8988T (cell line): ENCODE data around the gene MAIP1.
"Not testable (repeated sequence)": the region's sequence is repeated elsewhere in the genome, so short reads cannot be mapped to it uniquely, and the experiment has no call there.

Experiments
- DNase-seq: peaks from one replicate; pipeline ENCODE4 v3.0.0; 2011

Gene MAIP1, protein sequence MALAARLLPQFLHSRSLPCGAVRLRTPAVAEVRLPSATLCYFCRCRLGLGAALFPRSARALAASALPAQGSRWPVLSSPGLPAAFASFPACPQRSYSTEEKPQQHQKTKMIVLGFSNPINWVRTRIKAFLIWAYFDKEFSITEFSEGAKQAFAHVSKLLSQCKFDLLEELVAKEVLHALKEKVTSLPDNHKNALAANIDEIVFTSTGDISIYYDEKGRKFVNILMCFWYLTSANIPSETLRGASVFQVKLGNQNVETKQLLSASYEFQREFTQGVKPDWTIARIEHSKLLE

DNA sequence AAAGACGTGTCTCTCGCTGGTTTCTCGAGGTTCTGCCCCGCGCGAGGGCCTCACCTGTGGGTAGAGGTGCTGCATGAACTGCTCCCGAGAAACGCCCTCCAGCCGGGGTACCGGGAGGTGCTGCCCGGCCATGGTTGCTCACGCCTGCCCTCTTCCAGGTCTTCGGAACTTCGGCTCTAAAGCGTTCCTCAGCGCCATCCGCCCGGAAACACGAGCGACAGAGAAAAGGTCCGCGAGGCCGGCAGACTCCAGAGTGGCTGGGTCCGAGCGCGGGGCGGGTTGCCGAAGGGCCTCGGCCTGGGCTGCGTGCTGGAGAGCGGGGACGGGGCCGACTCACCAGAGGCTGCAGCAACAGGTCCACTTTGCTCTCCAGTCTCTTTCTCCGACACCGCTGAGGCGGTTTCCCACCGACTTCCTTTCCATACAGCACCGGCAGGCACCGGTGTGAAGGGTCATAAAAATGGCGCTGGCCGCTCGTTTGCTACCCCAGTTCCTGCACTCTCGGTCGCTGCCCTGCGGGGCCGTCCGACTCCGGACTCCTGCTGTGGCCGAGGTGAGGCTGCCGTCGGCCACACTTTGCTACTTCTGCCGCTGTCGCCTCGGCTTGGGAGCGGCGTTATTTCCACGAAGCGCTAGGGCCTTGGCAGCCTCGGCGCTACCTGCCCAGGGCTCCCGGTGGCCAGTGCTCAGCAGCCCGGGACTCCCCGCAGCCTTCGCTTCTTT is at the start of gene MAIP1, which contains the start of gene TYW5:
TSS of gene MAIP1 (plus strand) at position 244 of the 723 bp plus-strand sequence. CDS start at position 461, 217 bp downstream.
TSS of gene TYW5 (minus strand) at position 153 of the 723 bp plus-strand sequence. CDS start at position 132, 21 bp downstream.
- peak; percentile 79 for DNase-seq

DNA sequence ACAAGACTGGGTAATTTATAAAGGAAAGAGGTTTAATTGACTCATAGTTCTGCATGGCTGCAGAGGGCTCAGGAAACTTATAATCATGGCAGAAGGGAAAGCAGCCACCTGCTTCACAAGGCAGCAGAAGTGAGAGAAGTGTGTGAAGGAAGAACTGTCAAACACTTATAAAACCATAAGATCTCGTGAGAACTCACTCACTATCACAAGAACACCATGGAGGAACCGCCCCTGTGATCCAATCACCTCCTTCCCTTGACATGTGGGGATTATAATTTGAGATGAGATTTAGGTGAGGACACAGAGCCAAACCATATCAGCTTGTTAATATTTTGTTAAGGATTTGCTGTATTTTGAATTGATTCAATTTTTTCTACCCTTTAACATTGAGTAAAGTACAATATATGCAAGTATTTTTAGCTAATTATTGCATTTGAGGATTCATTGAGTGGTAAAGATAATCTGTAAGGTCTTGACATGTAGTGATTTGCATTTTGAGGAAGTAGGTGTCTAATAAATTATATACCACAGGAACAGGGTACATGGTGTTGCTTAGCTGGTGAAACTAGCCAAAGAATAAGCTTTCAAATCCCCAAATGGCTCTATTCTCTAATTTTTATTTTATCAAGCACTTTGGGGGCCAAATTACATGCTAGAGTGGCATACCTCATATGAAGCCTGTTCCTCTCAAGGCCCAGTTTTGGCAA is 48.2 kb upstream of the MAIP1 start:
- DNase-seq = no peak

DNA sequence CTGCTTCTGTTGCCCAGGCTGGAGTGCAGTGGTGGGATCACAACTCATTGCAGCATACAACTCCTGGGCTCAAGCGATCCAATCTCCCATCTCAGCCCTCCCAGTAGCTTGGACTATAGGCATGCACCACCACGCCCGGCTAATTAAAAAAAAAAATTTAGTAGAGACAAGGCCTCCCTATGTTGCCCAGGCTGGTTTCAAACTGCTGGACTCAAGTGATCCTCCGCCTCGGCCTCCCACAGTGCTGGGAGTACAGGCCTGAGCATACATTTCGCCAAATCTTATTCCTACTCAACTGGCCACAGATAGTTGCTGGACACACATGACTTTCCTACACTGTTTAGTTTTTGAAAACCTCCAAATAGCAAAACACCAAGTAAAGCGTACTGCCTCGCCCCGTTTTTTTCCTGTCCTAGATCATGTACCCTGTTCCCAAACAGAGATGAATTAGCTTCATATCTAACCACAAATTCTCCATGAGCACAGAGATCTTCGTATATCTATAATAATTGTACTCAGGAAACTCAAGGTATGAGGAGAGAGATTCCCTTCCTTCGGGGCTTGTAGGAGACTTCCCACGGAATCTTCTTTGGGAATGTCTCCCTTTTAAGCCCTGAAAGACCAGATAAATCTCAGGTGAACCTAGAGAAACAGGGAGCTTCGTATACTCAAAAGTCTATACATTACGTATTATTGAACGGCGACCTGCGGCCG is 44.9 kb upstream of the MAIP1 start:
- no peak for DNase-seq

DNA sequence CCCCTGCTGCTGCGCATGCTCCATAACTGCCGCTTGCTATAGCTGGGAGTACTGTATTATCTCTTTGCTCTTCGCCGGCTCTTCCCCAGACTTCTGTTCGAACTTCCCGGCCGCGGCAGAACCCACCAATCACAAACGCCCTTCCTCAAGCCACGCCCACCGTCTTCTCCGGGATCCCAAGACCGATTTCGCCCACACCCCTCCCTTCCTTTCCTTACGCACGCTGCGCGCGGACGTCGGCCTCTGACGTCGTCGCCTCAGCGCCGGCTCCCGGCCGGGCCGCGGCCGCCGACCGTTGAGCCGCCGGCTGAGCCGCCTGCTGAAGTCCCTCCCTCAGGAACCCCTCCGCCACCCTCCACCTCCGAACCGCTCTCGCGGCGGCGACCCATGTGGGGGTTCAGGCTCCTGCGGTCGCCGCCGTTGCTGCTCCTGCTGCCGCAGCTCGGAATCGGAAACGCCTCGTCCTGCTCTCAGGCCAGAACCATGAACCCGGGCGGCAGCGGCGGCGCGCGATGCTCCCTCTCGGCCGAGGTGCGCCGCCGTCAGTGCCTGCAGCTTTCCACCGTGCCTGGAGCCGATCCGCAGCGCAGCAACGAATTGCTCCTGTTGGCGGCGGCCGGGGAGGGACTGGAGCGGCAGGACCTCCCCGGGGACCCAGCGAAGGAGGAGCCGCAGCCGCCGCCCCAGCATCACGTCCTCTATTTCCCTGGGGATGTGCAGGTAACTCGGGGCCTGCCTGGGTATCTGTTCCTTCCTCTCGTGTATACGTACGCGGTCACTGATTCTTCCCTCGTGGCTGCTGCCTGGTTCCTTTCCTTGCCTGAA is 44.1 kb upstream of the MAIP1 start, which contains the start of gene C2orf69:
TSS of gene C2orf69 (plus strand) at position 242 of the 825 bp plus-strand sequence. CDS start at position 388, 146 bp downstream.
- peak; percentile 45 for DNase-seq

DNA sequence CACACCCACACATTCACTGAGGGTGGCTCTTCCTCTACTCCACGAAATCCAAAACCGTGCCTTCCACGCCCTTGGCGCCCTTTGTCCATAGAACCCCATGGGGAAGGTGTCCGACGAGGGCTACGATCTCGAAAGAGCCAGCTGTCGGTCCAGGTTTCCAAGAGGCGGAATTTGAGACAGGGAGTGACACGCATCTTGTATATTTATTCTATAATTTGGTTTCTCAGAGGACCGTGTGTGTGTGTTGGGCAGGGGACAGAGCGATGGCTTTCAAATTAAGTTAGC is 43.6 kb upstream of the MAIP1 start:
- DNase-seq = no peak

DNA sequence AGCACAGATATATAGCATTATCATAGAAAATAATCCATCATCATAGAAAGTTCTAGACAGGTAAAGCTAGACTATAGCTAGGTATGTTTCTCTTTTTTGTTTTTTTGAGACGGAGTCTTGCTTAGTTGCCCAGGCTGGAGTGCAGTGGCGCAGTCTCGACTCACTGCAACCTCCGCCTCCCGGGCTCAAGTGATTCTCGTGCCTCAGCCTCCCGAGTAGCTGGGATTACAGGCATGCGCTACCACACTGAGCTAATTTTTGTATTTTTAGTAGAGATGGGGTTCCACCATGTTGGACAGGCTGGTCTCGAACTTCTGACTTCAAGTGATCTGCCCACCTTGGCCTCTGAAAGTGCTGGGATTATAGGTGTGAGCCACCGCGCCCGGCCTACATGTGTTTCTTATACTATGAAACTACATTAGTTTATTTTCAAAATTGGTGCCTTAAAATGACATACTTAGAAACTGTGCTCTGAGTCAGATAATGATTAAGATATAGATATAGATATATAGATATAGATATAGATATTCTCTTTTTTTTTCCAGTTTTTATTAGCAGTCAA is 42.7 kb upstream of the MAIP1 start:
- not testable (repeated sequence) for DNase-seq

DNA sequence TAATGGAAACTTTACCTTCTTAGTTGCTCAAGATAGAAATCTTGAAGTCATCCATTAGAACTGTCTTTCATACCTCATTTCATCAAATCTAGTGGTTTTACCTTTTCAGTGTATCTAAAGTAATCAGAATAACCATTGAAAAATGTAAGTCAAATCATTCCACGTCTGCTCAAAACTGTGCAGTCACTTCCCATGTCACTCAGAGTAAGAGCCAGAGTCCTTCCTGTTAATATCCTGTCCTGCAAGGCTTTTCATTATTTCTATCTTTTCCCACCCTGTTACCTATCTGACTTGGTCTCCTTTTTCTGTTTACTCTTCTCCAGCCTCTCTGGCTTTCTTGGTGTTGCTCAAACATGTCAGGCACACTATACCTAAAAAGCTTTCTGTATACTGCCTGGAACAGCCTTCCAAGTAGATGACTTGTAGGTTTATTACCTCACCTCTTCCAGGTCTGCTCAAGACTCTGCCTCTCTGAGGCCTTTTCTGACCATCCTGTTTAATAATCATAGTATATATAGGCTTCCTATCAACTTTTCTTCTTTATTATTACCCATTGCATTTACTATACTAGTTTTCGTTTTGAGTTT is 40.9 kb upstream of the MAIP1 start:
- no peak for DNase-seq

DNA sequence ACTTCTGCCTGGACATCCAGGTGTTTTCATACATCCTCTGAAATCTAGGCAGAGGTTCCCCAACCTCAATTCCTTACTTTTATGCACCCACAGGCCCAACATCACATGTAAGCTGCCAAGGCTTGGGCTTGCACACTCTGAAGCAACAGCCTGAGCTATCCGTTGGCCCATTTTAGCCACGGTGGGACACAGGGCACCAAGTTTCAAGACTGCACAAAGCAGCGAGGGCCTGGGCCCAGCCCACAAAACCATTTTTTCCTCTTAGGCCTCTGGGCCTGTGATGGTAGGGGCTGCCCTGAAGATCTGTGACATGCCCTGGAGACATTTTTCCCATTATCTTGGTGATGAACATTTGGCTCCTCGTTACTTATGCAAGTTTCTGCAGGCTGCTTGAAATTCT is 38.4 kb upstream of the MAIP1 start:
- DNase-seq = no peak

DNA sequence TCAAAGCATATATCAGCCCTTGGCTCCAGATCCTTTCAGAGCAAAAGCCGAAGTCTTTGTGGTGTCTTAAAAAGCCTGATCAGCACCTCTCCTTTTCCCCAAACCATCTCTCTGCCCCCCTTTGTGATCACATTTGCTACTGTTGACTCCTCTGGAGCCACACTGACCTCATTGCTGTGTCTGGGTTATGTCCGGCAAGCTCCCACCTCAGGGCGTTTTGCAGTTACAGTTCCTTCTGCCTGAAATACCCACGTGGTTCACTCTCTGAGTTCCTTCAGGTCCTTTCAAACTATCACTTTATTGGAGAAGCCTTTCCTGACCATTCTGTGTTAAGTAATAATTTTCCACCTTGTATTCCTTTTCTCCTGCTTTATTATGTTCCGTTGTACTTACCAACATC is 32.5 kb upstream of the MAIP1 start:
- no peak for DNase-seq

DNA sequence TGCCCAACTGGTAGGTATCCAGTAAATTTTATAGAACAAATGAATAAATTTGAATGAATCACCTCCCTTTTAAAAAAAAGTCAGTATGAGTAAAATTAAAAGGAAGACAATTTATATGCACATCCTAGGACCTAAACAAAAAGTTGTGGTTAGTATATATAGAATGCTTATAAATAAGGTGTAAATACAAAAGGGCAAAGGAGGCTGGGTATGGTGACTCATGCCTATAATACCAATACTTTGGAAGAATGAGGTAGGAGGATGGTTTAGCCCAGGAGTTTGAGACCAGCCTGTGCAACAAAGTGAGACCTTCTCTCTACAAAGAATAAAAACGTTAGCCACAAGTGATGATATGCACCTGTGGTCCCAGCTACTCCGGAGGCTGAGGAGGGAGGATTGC is 31.5 kb upstream of the MAIP1 start:
- no peak for DNase-seq

DNA sequence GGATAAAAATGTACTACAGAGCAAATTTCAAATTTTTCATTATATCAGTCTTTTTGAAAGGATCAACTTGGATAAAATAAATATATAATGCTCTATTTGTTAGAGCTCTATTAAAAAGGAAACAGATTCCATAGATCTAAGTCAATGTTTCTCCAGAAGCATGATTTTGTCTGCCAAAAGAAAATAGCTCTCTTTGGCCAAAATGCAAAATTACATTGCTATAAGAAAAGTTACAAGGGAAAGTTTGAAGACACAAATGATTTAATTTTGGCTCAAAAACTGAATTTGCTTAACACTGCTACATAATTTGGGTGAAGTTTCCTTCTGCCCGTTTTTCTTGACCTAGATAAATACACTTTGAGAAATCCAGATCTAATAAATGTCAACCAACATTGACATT is 28.6 kb upstream of the MAIP1 start:
- DNase-seq = no peak

DNA sequence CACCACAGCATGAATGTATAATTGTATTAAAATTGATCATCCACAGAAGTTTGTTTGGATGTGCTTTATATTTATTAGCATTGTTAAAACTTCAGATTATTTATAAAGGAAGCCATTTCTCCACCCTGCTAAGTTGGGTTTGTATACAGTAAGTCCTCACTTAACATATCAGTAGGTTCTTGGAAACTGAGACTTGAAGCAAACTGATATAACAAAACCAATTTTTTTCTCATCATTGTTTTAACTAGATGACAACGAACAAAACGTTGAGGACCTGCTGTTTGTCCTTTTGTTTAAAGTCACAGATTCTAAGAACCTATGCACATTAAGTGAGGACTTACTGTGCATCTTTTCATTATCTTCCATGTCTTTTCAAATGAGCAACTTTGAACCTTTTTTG is 27.2 kb upstream of the MAIP1 start:
- DNase-seq = no peak

DNA sequence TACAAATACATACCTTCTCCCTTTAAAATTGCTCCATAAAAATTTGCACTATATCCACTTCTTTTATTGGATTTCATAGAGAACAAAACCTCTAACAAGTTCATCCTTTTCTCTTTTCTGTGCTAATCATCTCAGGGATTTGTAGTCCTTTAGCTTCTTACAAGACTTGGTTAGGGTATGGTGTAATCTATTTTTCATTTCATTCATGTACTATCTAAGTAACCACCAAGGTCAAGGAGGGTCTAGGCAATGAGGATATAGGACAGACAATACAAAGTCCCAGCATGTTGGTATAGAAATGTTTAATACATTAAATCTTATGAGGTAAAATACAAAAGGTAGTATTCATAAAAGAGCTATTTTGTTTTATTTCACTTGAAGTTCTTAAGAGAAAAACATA is 26.8 kb upstream of the MAIP1 start:
- DNase-seq = no peak

DNA sequence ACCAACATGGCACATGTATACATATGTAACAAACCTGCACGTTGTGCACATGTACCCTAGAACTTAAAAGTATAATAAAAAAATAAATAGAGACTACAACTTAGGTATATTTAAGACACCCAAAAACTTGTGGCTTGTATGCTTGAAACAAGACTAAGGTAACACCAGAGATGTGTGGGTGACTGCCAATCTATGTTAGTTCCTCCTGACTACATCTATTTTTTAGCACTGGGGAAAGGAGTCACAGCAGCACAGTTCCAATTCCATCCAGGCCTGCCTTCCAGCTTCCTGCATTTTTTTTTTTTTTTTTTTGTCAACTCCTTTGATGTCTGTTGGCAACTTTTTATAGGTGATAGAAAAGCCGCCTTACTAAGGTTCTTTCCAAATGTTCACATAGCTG is 26.1 kb upstream of the MAIP1 start:
- no peak for DNase-seq

DNA sequence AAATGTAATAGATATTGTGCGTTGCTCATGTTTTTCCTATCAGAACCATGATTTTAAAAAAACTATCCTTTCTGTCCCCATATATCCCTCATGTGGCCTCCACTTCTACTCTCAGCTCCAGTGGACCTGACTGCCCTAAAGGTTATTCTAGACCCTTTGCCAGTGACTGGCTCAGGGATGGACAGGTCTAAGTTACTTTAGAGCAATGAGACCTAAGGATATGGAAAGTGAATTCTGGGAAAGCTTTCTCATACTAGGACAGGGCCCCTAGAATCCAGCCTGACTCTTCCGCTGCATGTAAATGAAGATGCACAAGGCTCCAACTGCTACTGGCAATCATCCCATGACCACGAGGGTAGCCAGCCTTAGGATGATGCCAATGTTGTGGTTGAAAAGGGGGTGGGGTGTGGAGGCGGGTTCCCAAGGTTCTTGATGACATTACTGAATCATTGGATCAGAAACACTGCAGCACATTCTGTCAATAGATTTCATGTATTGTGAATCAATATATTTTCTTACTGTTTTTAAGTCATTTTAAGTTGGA is 23.0 kb upstream of the MAIP1 start:
- DNase-seq = no peak

DNA sequence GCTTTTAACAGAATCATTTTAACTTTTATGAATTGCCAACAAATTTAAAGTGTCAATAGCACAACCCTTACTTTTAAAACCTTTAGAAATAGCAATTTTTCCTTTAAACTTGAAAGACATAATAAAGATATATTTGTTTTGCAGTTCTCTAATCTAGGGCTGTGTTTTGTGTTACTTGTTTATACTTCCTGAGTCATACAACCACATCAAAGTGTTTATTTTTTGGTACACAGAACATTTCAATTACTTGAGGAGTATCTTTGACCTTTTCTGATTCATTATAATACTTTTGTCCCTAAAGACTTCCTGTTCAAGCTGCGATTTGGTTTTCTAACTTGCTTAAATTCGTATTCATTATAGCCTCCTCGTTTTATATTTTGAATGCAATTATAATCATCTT is 21.9 kb upstream of the MAIP1 start:
- no peak for DNase-seq

DNA sequence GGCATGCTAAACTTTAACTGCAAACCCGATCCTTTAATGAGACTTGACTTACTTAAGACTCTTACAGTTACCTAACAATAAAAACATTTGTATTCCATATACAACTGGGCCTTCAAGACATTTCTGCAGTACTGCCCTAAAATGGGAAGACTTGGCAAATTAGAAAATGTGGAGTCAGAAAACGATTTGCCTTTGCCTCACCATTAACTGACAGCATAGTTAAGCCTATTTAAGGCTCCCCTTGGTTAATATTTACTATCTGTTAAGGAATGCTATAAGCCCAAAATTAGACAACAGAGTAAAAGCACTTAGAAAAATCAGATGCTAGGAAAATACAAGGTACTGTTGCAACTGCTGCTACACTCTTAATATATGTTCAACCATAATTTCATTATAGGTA is 18.8 kb upstream of the MAIP1 start:
- no peak for DNase-seq

DNA sequence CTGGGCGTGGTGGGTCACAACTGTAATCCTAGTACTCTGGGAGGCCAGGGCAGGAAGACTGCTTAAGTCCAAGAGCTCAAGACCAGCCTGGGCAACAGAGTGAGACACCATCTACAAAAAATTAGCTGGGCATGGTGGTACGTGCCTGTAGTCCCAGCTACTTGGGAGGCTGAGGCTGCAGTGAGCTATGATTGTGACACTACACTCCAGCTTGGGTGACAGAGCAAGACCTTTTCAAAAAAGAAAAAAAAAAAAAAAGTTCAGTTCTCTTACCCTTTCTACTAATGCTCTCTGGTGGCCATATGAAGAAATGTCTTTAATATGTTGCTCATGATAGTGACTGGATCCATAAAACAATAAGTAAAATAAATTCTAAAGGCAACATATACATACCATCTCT is 15.0 kb upstream of the MAIP1 start:
- no peak for DNase-seq

DNA sequence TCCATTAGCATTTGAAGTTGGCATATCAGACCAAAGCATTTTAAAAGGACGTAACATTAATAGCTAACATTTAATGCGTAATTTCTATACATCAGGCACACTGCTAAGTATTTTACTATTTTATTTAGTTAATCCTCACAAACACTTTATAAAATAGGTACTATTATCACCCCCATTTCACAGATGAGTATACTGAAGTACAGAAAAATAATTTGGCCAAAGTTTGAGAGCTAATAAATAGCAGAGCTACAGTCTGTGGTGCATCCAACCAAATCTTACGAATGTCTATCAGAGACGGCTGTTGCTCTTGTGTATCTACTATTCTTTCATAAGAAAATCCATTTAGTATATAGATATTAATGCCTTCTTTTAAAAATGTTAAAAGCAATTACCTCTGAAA is 12.0 kb upstream of the MAIP1 start:
- no peak for DNase-seq

DNA sequence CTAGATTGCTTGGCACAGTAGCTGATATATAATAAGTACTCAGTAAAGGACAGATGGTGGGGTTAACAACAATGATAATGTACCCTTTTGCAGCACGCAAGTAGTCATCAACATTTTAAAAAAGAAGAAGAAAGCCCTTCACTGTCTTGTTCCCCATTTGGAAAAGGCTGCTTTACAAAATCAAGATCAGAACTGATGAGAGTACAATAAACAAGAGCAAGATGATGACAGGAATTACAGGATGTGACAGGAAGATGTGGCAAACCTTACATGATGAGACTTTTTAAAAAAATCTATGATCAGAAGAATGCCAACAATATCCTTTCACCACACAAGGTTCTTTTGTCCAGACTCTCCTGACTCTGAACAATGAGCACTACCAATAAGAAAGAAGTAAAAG is 9.2 kb upstream of the MAIP1 start:
- DNase-seq = no peak

DNA sequence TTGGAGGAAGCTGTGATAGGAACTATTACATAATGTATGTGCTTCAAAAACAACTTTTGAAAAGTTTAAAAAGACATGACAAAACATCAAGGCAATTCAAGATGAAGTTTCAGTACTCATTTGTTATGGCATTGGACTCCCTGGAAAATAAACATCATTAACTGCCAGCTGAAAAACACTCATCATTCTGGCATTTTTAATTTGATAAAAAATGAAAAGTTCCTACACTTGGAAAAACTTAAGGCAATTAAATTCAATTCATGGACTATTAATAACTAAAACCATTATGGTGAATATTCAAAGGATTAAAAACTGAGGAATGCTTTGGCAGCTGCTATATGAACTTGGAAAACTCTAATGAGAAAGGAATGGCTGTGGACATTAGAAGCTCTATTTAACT is 8.5 kb upstream of the MAIP1 start:
- DNase-seq = no peak
